Mesenchymal stem cell (in vitro differentiated cells and primary cell): ENCODE results near the gene ITGA1.

Source experiments
- DNase-seq: peaks from one replicate; pipeline ENCODE4 v3.0.0-alpha.2; 2013
- H2AFZ ChIP-seq: one replicate; pipeline ENCODE4 v1.6.1; 2013; ENCODE audit warnings: low read depth, mild to moderate bottlenecking, control low read depth, inconsistent platforms, low read length, moderate library complexity
- H2AK5ac ChIP-seq: 2 replicates; pipeline ENCODE4 v1.6.1; 2013; ENCODE audit warnings: low read length, moderate library complexity, mild to moderate bottlenecking, inconsistent platforms; ENCODE audit not compliant: severe bottlenecking
- H2BK120ac ChIP-seq: one replicate; pipeline ENCODE4 v1.6.1; 2013; ENCODE audit warnings: low read depth, mild to moderate bottlenecking, inconsistent platforms, low read length, moderate library complexity
- H2BK12ac ChIP-seq, 2 experiments: one replicate each; pipeline ENCODE4 v1.6.1; 2013; ENCODE audit warnings: inconsistent platforms in 2 of 2, low read length in 2 of 2, mild to moderate bottlenecking in 2 of 2, moderate library complexity in 2 of 2, control low read depth in 1 of 2
- H2BK15ac ChIP-seq: one replicate; pipeline ENCODE4 v1.6.1; 2013; ENCODE audit warnings: mild to moderate bottlenecking, low read depth, inconsistent platforms; ENCODE audit not compliant: poor library complexity, severe bottlenecking
- H2BK5ac ChIP-seq: 2 replicates; pipeline ENCODE4 v1.6.1; 2013; ENCODE audit warnings: low read depth, mild to moderate bottlenecking, low read length, control low read depth, inconsistent platforms; ENCODE audit not compliant: poor library complexity, severe bottlenecking
- H3K14ac ChIP-seq, 2 experiments: one replicate each; pipeline ENCODE4 v1.6.1; 2013; ENCODE audit warnings: inconsistent platforms in 2 of 2, low read length in 2 of 2, control low read depth in 1 of 2, mild to moderate bottlenecking in 1 of 2, moderate library complexity in 1 of 2
- H3K18ac ChIP-seq, 2 experiments: one replicate each; pipeline ENCODE4 v1.6.1; 2013; ENCODE audit warnings: inconsistent platforms in 2 of 2, low read length in 2 of 2, control low read depth in 1 of 2, low read depth in 1 of 2, mild to moderate bottlenecking in 1 of 2
- H3K23ac ChIP-seq, 2 experiments: one replicate each; pipeline ENCODE4 v1.6.1; 2013; ENCODE audit warnings: inconsistent platforms in 2 of 2, low read length in 2 of 2, mild to moderate bottlenecking in 2 of 2, moderate library complexity in 2 of 2, control low read depth in 1 of 2
- H3K27ac ChIP-seq: 2 replicates; pipeline ENCODE4 v1.5.1; 2013; ENCODE audit warnings: mild to moderate bottlenecking, moderate library complexity, low read length, control low read depth, inconsistent platforms; ENCODE audit not compliant: poor library complexity, severe bottlenecking
- H3K27me3 ChIP-seq, 2 experiments: 2 replicates each; pipeline versions ENCODE4 v1.6.1 to v1.7.0; 2013; ENCODE audit warnings: low read length in 2 of 2, mild to moderate bottlenecking in 2 of 2, moderate library complexity in 2 of 2, control low read depth in 1 of 2, inconsistent platforms in 1 of 2; ENCODE audit not compliant: control insufficient read depth in 1 of 2, insufficient read depth in 1 of 2
- H3K36me3 ChIP-seq, 2 experiments: 2 replicates each; pipeline versions ENCODE4 v1.6.1 to v1.7.0; 2013; ENCODE audit warnings: low read length in 2 of 2, control low read depth in 1 of 2, inconsistent platforms in 1 of 2, low read depth in 1 of 2, mild to moderate bottlenecking in 1 of 2; ENCODE audit not compliant: insufficient read depth in 2 of 2, control insufficient read depth in 1 of 2
- H3K4ac ChIP-seq, 2 experiments: one replicate each; pipeline ENCODE4 v1.6.1; 2013; ENCODE audit warnings: inconsistent platforms in 2 of 2, low read length in 2 of 2, mild to moderate bottlenecking in 2 of 2, moderate library complexity in 2 of 2, control low read depth in 1 of 2, low read depth in 1 of 2
- H3K4me1 ChIP-seq: 2 replicates; pipeline ENCODE4 v1.6.1; 2013; ENCODE audit warnings: low read depth, low read length, control low read depth; ENCODE audit not compliant: control insufficient read depth, insufficient read depth
- H3K4me2 ChIP-seq: 2 replicates; pipeline ENCODE4 v1.6.1; 2013; ENCODE audit warnings: low read length, mild to moderate bottlenecking, inconsistent platforms; ENCODE audit not compliant: poor library complexity, severe bottlenecking
- H3K4me3 ChIP-seq, 2 experiments: 2 replicates each; pipeline versions ENCODE4 v1.5.1 to v1.7.0; 2013; ENCODE audit warnings: low read length in 2 of 2, mild to moderate bottlenecking in 2 of 2, control low read depth in 1 of 2, low read depth in 1 of 2; ENCODE audit not compliant: insufficient read depth in 1 of 2
- H3K79me1 ChIP-seq: replicated peaks from 2 replicates; pipeline ENCODE4 v1.6.1; 2013; ENCODE audit warnings: mild to moderate bottlenecking, control low read depth, low read length, inconsistent platforms; ENCODE audit not compliant: poor library complexity, severe bottlenecking
- H3K9ac ChIP-seq: 2 replicates; pipeline ENCODE4 v1.7.0; 2013; ENCODE audit warnings: mild to moderate bottlenecking, low read length, moderate library complexity
- H3K9me3 ChIP-seq: 2 replicates; pipeline ENCODE4 v1.7.0; 2013; ENCODE audit warnings: mild to moderate bottlenecking, low read length; ENCODE audit not compliant: control insufficient read depth
- H4K8ac ChIP-seq: one replicate; pipeline ENCODE4 v1.6.1; 2013; ENCODE audit warnings: inconsistent platforms, mild to moderate bottlenecking, low read length, moderate library complexity
- H4K91ac ChIP-seq: one replicate; pipeline ENCODE4 v1.6.1; 2013; ENCODE audit warnings: mild to moderate bottlenecking, low read length, inconsistent platforms
- WGBS: methylation state at CpG from one replicate; pipeline ENCODE4 v1.1.7; 2013; ENCODE audit warnings: mixed read lengths; 5-methylcytosine and 5-hydroxymethylcytosine counted together

The ITGA1 gene

GRCh38 chr5:52981507-52981906 is 193.8 kb downstream of the ITGA1 start:
- H3K23ac ChIP-seq = no peak overlapping the region
- H2BK12ac ChIP-seq = no peak overlapping the region
- H3K36me3 ChIP-seq = no peaks in the 10 kb centered on the region
- H2BK120ac ChIP-seq = no peak overlapping the region
- H3K4me1 ChIP-seq = no peaks in the 10 kb centered on the region
- H3K9me3 ChIP-seq = peaks cover 4% of the 10 kb centered on the region
- H2AFZ ChIP-seq = no peak overlapping the region
- no peak overlapping the region for H2BK15ac ChIP-seq
- H2AK5ac ChIP-seq = no peak overlapping the region
- H4K8ac ChIP-seq = no peak overlapping the region
- no peaks in the 10 kb centered on the region for H3K79me1 ChIP-seq
- no peak overlapping the region for H3K4me2 ChIP-seq
- 98% methylated on average over 3 of the region's 4 CpGs for WGBS
- H4K91ac ChIP-seq = no peak overlapping the region
- H3K18ac ChIP-seq = no peak overlapping the region
- no peaks in the 10 kb centered on the region for H3K27me3 ChIP-seq
- H3K4ac ChIP-seq = no peak overlapping the region
- H3K27ac ChIP-seq = no peak overlapping the region
- H2BK5ac ChIP-seq = no peak overlapping the region
- no peak for DNase-seq
- no peak overlapping the region for H3K14ac ChIP-seq
- no peak overlapping the region for H3K9ac ChIP-seq
- no peak overlapping the region for H3K4me3 ChIP-seq

GRCh38 chr5:52983731-52984636 is 196.3 kb downstream of the ITGA1 start:
- no peak overlapping the region for H3K18ac ChIP-seq
- 50% methylated on average over 1 of the region's 3 CpGs for WGBS

GRCh38 chr5:52985306-52985705 is 197.6 kb downstream of the ITGA1 start:
- H2BK12ac ChIP-seq = no peak overlapping the region
- no peak overlapping the region for H2AFZ ChIP-seq
- H3K23ac ChIP-seq = no peak overlapping the region
- no peak overlapping the region for H3K18ac ChIP-seq
- no peak overlapping the region for H3K9ac ChIP-seq
- H3K79me1 ChIP-seq = no peaks in the 10 kb centered on the region
- H3K4me2 ChIP-seq = no peak overlapping the region
- H3K4me1 ChIP-seq = peaks cover 7% of the 10 kb centered on the region
- no peak overlapping the region for H3K4me3 ChIP-seq
- no peak overlapping the region for H4K8ac ChIP-seq
- no peak overlapping the region for H4K91ac ChIP-seq
- no peak overlapping the region for H2BK5ac ChIP-seq
- no peak overlapping the region for H2BK120ac ChIP-seq
- DNase-seq = no peak
- no peaks in the 10 kb centered on the region for H3K9me3 ChIP-seq
- H3K27me3 ChIP-seq = no peaks in the 10 kb centered on the region
- no peak overlapping the region for H2BK15ac ChIP-seq
- H3K14ac ChIP-seq = no peak overlapping the region
- no peak overlapping the region for H2AK5ac ChIP-seq
- no peaks in the 10 kb centered on the region for H3K36me3 ChIP-seq
- no peak overlapping the region for H3K4ac ChIP-seq
- no peak overlapping the region for H3K27ac ChIP-seq
- 92% methylated on average over 3 of the region's 3 CpGs for WGBS

More at GRCh38 chr5:52983731-52984636, 196.3 kb downstream of the ITGA1 start:
- H3K36me3 ChIP-seq = no peaks in the 10 kb centered on the region
- no peaks in the 10 kb centered on the region for H3K27me3 ChIP-seq
- DNase-seq = peak; percentile 68
- no peak overlapping the region for H2AFZ ChIP-seq
- no peak overlapping the region for H4K8ac ChIP-seq
- H3K4me3 ChIP-seq = no peak overlapping the region
- H3K4ac ChIP-seq = no peak overlapping the region
- H2AK5ac ChIP-seq = no peak overlapping the region
- no peaks in the 10 kb centered on the region for H3K9me3 ChIP-seq
- peaks cover 4% of the 10 kb centered on the region for H3K4me1 ChIP-seq
- no peak overlapping the region for H3K14ac ChIP-seq
- H3K23ac ChIP-seq = no peak overlapping the region
- no peak overlapping the region for H2BK12ac ChIP-seq
- H4K91ac ChIP-seq = no peak overlapping the region
- H3K9ac ChIP-seq = peak overlapping the region; percentile 28
- no peak overlapping the region for H2BK15ac ChIP-seq
- no peaks in the 10 kb centered on the region for H3K79me1 ChIP-seq
- no peak overlapping the region for H2BK120ac ChIP-seq
- H3K4me2 ChIP-seq = no peak overlapping the region
- no peak overlapping the region for H3K27ac ChIP-seq
- H2BK5ac ChIP-seq = no peak overlapping the region

DNA sequence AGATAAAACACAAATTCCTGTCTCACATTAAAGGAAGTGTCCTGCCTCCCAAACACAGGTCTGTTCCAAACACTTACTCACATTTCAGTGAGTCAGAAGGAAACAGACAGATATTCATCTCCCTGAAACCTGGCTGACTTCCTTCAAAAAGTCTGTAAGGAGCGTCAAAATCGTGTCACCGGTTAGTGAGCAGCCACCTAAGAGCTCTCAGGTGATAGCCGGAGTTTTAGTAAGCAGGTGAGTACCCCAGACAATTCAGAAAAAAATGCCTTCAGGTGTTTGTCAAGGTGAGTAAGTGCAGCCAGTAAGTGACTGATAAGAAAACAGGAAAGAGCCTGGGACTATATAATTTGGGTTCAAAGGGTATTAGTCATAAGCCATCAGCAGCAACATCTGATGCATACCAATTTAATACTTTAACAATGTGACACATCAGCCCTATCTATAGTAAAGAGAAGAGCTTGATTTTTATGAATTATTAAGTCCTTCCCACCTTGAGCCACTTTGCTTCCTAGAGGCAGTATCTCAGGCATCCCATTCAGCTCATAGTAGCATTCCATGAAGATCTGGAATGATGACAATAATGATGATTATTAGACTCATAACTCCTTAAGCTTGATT is 200.1 kb downstream of the ITGA1 start:
- Histone ChIP-seq H3K18ac (no peak overlapping the region), H3K4ac (no peak overlapping the region), H3K27me3 (no peaks in the 10 kb centered on the region), H2AFZ (no peak overlapping the region), H2BK120ac (no peak overlapping the region), H3K4me1 (peaks cover 9% of the 10 kb centered on the region), H4K91ac (no peak overlapping the region), H3K4me3 (no peak overlapping the region), H2BK12ac (no peak overlapping the region), H3K36me3 (peaks cover 0 to 4% of the 10 kb centered on the region in 2 experiments), H2BK15ac (no peak overlapping the region), H4K8ac (no peak overlapping the region), H2AK5ac (no peak overlapping the region), H3K9me3 (no peaks in the 10 kb centered on the region), H3K9ac (peak overlapping the region; percentile 86), H3K23ac (no peak overlapping the region), H2BK5ac (no peak overlapping the region), H3K27ac (peak overlapping the region; percentile 51), H3K14ac (no peak overlapping the region), H3K79me1 (peaks cover 10% of the 10 kb centered on the region), H3K4me2 (no peak overlapping the region)
- 58% methylated on average over 4 of the region's 4 CpGs for WGBS
- DNase-seq = no peak
